Endodermal cell (in vitro differentiated cells): ENCODE results near the gene LIMS1. TPM values are rescaled to one million over a fixed set of nuclear protein-coding genes. Genes with fewer than 3 reads are reported as not detected.
"Not testable (repeated sequence)": the region's sequence is repeated elsewhere in the genome, so short reads cannot be mapped to it uniquely, and the experiment has no call there.

Experiments used
- DNase-seq: peaks from one replicate; pipeline ENCODE4 v3.0.0-alpha.2; 2017
- H3K27ac ChIP-seq: 2 replicates; pipeline ENCODE4 v1.5.1; 2013; ENCODE audit warnings: mild to moderate bottlenecking, low read depth, low read length, moderate library complexity
- H3K27me3 ChIP-seq: 2 replicates; pipeline ENCODE4 v1.6.1; 2013; ENCODE audit warnings: mild to moderate bottlenecking, low read length, moderate library complexity; ENCODE audit not compliant: insufficient read depth, control insufficient read depth, poor library complexity, severe bottlenecking
- H3K36me3 ChIP-seq: 2 replicates; pipeline ENCODE4 v1.7.0; 2013; ENCODE audit warnings: mild to moderate bottlenecking, low read length, moderate library complexity; ENCODE audit not compliant: control insufficient read depth, insufficient read depth
- H3K4me1 ChIP-seq: one replicate; pipeline ENCODE4 v1.7.0; 2013; ENCODE audit warnings: low read length; ENCODE audit not compliant: control insufficient read depth, insufficient read depth
- H3K4me3 ChIP-seq: 2 replicates; pipeline ENCODE4 v1.5.1; 2013; ENCODE audit warnings: mild to moderate bottlenecking, low read length, moderate library complexity
- H3K9ac ChIP-seq: 2 replicates; pipeline ENCODE4 v1.6.1; 2013; ENCODE audit warnings: mild to moderate bottlenecking, low read length, moderate library complexity; ENCODE audit not compliant: poor library complexity, severe bottlenecking; ENCODE audit errors: extremely low read depth
- H3K9me3 ChIP-seq: 2 replicates; pipeline ENCODE4 v1.6.1; 2013; ENCODE audit warnings: mild to moderate bottlenecking, low read length, moderate library complexity; ENCODE audit not compliant: control insufficient read depth
- H3K27ac Mint-ChIP-seq: 2 replicates; pipeline ENCODE4 v1.8.0; 2020; ENCODE audit warnings: mixed read lengths
- H3K27me3 Mint-ChIP-seq: 2 replicates; pipeline ENCODE4 v1.8.0; 2021; ENCODE audit warnings: mild to moderate bottlenecking, mixed read lengths; ENCODE audit not compliant: insufficient read depth
- H3K36me3 Mint-ChIP-seq: 2 replicates; pipeline ENCODE4 v1.8.0; 2020; ENCODE audit warnings: low read depth, mixed read lengths
- H3K4me1 Mint-ChIP-seq: 2 replicates; pipeline ENCODE4 v1.8.0; 2020; ENCODE audit warnings: mixed read lengths
- H3K4me3 Mint-ChIP-seq: 2 replicates; pipeline ENCODE4 v1.8.0; 2020; ENCODE audit warnings: mild to moderate bottlenecking, moderate library complexity, mixed read lengths
- H3K9me3 Mint-ChIP-seq: 2 replicates; pipeline ENCODE4 v1.8.0; 2020; ENCODE audit warnings: mild to moderate bottlenecking, mixed read lengths
- WGBS, 2 experiments: methylation state at CpG; one replicate each; pipeline versions ENCODE4 v1.1.5 to v1.1.7; 2013; ENCODE audit warnings: missing lambda C conversion rate in 2 of 2, mixed read lengths in 1 of 2; ENCODE audit not compliant: insufficient coverage in 1 of 2, insufficient read length in 1 of 2; 5-methylcytosine and 5-hydroxymethylcytosine counted together
- total RNA-seq, 2 donors: library from RNA; stranded (reverse); fragmentation: NEBNext Ultra II Directional in 1 of 2; extraction: Animal tissue kit (Norgen Biotek cat#: 25700) in 1 of 2; gene quantifications; 2 replicates in 1 of 2; 3 replicates in 1 of 2; pipeline ENCODE4 v1.2.1, GENCODE V29; 2021

The LIMS1 gene
- total RNA-seq, 2 donors from 2014 or later, result 45.9 to 46.6 TPM

- H3K9me3 Mint-ChIP-seq, H3K9me3 ChIP-seq, H3K4me1 ChIP-seq, H3K36me3 ChIP-seq, H3K36me3 Mint-ChIP-seq, H3K4me3 Mint-ChIP-seq, H3K9ac ChIP-seq, H3K27ac ChIP-seq, DNase-seq, H3K27ac Mint-ChIP-seq, H3K27me3 Mint-ChIP-seq, H3K4me3 ChIP-seq, H3K27me3 ChIP-seq: not testable (repeated sequence)
- peaks cover 10% of the 10 kb centered on the region for H3K4me1 Mint-ChIP-seq
- WGBS, 2 experiments, result 89% methylated on average over 4 of the region's 4 CpGs; no CpG with 5 or more reads in 1 of the 2 experiments
Observed at GRCh38 chr2:108665975-108666374, 131.7 kb downstream of the LIMS1 start.

GRCh38 chr2:108667140-108667539 lies 132.9 kb downstream of the LIMS1 start:
- 94 to 100% methylated on average over 1 to 2 of the region's 2 CpGs for WGBS, 2 experiments
- not testable (repeated sequence) for H3K27ac Mint-ChIP-seq, H3K9ac ChIP-seq, H3K36me3 Mint-ChIP-seq, DNase-seq, H3K9me3 ChIP-seq, H3K4me3 ChIP-seq, H3K4me1 ChIP-seq, H3K27me3 Mint-ChIP-seq, H3K36me3 ChIP-seq, H3K27ac ChIP-seq, H3K4me1 Mint-ChIP-seq, H3K27me3 ChIP-seq, H3K4me3 Mint-ChIP-seq, H3K9me3 Mint-ChIP-seq

- not testable (repeated sequence) for H3K27me3 ChIP-seq, H3K4me1 ChIP-seq, H3K4me1 Mint-ChIP-seq, H3K9me3 Mint-ChIP-seq, H3K9ac ChIP-seq, H3K27me3 Mint-ChIP-seq, H3K4me3 Mint-ChIP-seq, H3K9me3 ChIP-seq, DNase-seq, H3K36me3 ChIP-seq, H3K36me3 Mint-ChIP-seq, H3K27ac Mint-ChIP-seq, H3K4me3 ChIP-seq, H3K27ac ChIP-seq
- 91 to 100% methylated on average over 1 of the region's 1 CpG for WGBS, 2 experiments
Observed at GRCh38 chr2:108670282-108670681, 136.0 kb downstream of the LIMS1 start.

GRCh38 chr2:108672200-108672805 lies 138.0 kb downstream of the LIMS1 start:
- not testable (repeated sequence) for H3K9ac ChIP-seq, H3K27ac ChIP-seq, H3K9me3 ChIP-seq, H3K4me3 ChIP-seq, H3K4me1 Mint-ChIP-seq, H3K27me3 Mint-ChIP-seq, H3K36me3 Mint-ChIP-seq, H3K27ac Mint-ChIP-seq, H3K4me3 Mint-ChIP-seq, DNase-seq, H3K4me1 ChIP-seq, H3K27me3 ChIP-seq, H3K36me3 ChIP-seq, H3K9me3 Mint-ChIP-seq
- WGBS, 2 experiments, result no CpG with 5 or more reads among the region's 6 CpGs

- peaks cover 12% of the 10 kb centered on the region for H3K36me3 ChIP-seq
- H3K9me3 ChIP-seq, H3K27me3 ChIP-seq, H3K4me3 Mint-ChIP-seq, H3K4me3 ChIP-seq, DNase-seq, H3K36me3 Mint-ChIP-seq, H3K9ac ChIP-seq, H3K4me1 ChIP-seq, H3K4me1 Mint-ChIP-seq, H3K27ac ChIP-seq, H3K9me3 Mint-ChIP-seq, H3K27me3 Mint-ChIP-seq, H3K27ac Mint-ChIP-seq: not testable (repeated sequence)
- 100% methylated on average over 1 of the region's 1 CpG; no CpG with 5 or more reads in 1 of the 2 experiments for WGBS, 2 experiments
Observed at GRCh38 chr2:108676522-108676921, 142.3 kb downstream of the LIMS1 start.

GRCh38 chr2:108677239-108677744 lies 143.0 kb downstream of the LIMS1 start:
- H3K9me3 ChIP-seq, H3K4me3 ChIP-seq, H3K9ac ChIP-seq, H3K9me3 Mint-ChIP-seq, H3K27me3 Mint-ChIP-seq, H3K27ac Mint-ChIP-seq, H3K27me3 ChIP-seq, H3K4me1 Mint-ChIP-seq, H3K4me1 ChIP-seq, H3K4me3 Mint-ChIP-seq, H3K27ac ChIP-seq, DNase-seq: not testable (repeated sequence)
- H3K36me3 ChIP-seq, result peaks cover 18% of the 10 kb centered on the region
- H3K36me3 Mint-ChIP-seq, result peaks cover 12% of the 10 kb centered on the region
- WGBS, 2 experiments, result 97% methylated on average over 2 of the region's 4 CpGs; no CpG with 5 or more reads in 1 of the 2 experiments

GRCh38 chr2:108678198-108678651 lies 144.0 kb downstream of the LIMS1 start:
- not testable (repeated sequence) for H3K4me1 ChIP-seq, H3K4me1 Mint-ChIP-seq, H3K36me3 Mint-ChIP-seq, H3K27ac ChIP-seq, H3K27me3 ChIP-seq, H3K4me3 Mint-ChIP-seq, H3K27ac Mint-ChIP-seq, H3K27me3 Mint-ChIP-seq, DNase-seq, H3K9ac ChIP-seq, H3K9me3 Mint-ChIP-seq, H3K9me3 ChIP-seq, H3K4me3 ChIP-seq
- 45 to 87% methylated on average over 2 to 4 of the region's 4 CpGs for WGBS, 2 experiments
- H3K36me3 ChIP-seq, result peaks cover 23% of the 10 kb centered on the region
